OCI-M2 (cell line): ENCODE measurements around the gene ZC3H12D.
"Not testable (repeated sequence)": the region's sequence is repeated elsewhere in the genome, so short reads cannot be mapped to it uniquely, and the experiment has no call there.

Experiments used
- DNase-seq: peaks from one replicate; lab custom pipeline; 2025; ENCODE audit not compliant: unreplicated experiment; lab: John Stamatoyannopoulos, UW

ZC3H12D gene

DNA sequence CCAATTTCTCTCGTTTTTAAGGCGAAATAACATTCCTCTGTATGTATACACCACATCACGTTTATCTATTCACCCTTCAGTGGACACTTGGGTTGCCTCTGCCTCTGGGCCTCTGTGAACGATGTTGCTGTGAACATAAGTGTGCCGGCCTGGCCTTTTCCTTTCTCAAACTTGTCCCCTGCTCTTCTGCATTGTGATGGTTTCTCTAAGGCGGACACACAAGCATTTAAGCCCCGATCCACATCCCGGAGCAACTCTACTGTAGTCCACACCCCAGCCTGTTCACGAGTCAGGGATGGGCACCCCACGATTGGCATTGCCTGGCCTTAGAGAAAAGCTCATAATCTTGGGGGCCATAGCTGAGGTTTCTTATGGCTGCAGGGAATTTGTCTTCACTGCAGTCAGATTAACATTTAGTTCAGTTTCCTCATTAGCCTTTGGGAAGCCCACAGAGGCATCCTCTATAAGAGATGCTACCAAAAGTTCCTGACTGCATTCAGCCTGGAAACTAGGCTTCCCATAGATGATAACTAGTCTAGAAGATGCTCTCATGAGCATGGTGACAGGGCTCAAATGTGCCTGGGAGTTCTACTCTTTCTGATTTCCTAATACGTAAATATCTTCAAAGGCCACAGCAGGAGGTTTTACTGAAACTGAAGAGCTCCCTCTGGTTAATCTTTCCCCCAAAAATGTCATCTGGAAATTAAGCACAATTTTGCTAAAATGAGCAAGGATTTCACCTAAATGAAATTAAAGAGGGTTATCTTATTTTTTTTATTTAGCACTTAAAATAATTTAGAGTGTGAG, 762 bp downstream of the ZC3H12D start:
- DNase-seq = no peak

DNA sequence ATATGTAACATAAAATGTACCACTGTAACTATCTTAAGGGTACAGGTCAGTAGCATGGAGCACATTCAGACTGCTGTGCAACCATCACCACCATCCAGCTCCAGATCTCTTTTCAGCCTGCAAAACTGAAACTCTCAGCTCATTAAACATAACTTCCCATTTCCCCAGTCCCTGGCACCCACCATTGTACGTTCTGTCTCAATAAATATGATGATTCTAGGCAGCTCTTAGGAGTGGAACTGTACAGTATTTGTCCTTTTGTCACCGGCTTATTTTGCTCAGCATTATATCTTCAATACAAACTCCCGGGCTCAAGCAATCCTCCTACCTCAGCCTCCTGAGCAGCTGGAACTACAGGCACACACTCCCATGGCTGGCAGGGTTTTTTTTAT, 1.5 kb downstream of the ZC3H12D start:
- no peak for DNase-seq

DNA sequence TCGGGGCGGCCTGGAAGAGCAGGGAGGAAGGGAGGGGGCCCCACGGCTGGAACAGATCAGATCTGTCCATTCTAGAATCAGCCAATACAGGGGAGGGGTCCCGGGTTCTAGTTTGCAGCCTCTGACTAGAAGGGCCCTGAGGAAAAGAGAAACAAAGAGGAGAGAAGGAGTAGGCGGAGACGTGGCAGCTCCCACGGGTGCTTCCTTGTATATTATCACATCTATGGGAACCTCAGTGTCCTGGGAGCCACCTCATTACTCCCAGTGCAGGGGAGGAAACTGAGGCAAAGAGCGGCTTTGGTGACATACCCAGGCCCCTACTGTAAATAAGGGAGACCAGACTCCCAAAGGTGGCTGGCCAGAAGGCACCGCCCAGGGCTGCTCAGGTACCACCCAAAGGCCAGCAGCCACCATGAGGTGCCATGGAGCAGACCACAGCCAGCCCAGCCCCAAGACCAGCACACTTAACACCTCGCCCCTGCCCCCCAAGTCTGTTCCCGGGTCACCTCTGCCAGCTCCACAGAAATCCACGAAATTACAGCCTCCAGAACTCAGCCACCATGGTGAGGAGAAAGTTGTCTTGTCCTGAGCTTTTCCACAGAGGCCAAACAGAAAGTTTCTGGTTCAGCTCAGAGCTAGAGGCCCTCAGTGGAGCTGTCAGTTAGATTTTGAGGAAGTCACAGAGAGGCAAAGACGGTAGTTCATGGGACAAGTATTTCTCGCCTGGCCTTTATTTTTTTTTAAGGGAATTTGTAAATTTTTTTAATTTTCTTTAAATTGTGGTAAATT, 2.1 kb downstream of the ZC3H12D start:
- peak; percentile 70 for DNase-seq

DNA sequence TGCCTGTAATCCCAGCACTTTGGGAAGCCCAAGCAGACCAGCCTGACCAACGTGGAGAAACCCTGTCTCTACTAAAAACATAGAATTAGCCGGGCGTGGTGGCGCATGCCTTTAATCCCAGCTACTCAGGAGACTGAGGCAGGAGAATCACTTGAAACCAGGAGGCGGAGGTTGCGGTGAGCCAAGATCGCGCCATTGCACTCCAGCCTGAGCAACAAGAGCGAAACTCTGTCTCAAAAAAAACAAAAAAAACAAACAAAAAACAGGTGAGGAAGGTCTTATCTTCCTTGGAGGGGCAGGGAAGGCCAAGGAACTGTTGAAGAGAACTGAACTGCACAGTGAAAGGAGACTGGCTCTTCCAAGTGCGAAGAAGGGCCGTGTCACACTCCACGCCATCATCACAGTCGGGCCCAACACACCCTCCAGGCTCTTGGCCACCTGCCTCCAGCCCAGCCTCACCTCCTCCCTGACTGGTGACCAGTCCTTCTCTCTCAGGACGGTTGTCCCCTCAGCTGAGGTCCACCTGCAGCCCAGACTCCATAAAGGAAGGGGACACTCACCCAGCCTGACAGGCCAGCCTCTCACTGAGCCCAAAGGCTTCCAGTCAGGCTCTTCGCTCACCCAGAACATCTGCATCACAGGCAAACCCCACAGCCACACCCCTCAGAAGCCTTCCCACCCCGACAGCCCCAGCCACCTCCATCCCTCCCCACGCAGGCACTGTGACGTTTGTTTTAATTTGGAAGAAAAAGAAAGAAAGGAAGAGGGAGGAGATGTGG, 4.1 kb downstream of the ZC3H12D start:
- DNase-seq = no peak

DNA sequence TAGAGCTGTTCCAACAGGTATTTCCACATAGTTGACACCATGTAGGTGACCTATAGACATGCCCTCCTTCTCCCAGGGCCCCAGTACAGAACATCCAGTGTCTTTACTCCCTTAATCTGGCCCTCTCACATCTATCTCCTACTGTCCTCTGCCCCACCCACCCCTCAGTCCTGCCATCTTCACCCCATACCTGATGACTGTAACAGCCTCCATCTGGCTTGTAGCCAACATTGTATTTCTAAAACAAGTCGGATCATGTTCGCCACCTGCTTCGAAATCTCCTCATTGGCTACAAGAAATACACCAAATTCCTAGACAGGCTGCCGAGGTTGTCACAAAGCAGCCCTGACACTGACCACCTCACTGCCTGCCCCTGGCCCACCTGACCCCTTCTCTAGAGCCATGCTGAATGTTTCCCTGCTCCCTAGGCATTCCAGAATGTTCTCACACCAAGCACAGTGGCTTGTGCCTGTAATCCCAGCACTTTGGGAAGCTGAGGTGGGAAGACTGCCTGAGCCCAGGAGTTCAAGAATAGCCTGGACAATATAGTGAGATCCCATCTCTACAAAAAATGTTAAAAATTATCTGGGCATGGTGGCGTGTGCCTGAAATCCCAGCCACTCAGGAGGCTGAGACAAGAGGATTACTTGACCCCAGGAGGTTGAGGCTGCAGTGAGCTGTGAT, 6.0 kb downstream of the ZC3H12D start:
- no peak for DNase-seq

DNA sequence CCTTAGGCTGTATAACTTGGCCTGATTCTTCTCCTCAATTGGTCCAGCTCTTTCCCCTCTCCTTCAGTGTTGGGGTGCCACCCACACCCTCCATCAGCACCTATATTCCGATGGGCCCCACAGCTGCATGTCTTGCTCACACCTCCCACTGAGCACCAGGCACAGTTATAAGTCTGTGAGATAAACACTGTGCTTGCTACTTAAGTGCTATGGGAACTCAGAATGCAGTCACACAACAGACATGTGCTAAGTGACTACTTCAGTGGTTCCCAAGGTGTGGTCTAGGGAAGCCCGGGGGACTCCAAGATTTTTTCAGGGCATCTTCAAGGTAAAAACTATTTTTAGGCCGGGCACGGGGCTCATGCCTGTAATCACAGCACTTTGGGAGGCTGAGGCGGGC, 7.3 kb downstream of the ZC3H12D start:
- no peak for DNase-seq

DNA sequence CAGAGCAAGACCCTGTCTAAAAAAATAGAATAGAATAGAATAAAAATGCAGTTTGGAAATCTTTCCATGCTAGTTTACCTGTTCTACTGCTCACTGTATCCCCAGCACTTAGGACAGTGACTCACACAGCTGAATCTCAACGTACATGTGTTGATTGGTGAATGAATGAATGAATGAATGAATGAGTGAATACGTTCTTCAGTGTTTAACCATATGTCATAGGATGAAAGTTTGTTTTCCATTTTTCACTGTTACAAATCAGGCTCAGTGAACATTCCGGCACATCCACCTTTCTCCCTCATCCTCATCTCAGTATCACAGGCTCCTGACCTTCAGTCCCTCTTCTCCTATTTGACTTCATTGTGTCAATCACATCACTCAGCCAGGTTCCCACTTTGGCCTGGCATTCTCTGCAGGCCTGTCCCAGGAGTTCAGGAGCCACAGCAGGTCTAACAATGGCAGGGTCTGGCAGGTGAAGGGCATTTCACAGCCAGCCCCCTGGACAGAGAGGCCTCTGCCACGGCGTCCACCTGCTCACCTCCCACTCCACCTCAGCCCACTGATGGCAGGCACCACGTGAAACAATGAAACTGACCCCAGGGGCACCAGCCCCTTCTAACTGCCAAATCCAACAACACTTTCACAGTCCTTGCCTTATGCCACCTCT, 7.9 kb downstream of the ZC3H12D start:
- DNase-seq = no peak

DNA sequence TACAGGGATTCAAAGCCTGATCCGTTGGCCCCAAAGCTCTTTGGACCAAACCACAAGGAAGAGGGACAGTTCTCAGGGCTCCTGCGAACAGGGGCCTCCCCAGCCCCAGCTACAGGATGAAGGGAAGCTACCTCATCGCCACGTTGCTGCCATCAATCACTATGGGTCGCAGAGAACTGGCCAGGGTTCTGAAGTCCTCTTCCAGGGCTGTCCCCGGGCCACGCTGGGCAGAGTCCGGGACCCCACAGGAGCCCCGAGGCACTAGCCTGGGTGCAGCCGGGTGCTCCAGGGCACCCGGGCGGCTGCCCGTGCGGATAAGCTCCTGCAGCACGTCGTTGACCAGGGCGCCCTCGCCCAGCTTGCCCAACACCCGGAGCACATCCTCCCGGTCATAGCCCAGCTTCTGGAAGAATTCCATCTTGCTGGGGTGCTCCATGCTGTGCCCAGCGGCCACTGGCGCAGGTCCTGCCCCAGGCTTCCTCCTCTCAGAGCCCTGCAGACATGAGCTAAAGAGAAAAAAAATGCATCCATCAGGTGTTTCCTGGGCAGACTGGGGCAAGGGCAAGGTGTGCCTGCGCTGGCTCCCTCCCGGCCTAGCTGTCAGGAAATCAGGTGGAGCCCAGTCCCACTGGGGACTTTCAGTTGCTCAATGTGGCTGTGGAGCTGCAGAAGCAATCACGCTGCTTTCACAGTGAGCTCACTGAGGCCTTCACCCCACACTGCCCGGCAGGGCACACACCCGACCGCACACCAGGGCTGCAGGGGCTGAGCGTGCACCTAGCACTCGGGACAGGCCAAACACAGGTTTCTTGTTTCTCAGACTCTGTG, 10.5 kb downstream of the ZC3H12D start:
- DNase-seq = no peak

DNA sequence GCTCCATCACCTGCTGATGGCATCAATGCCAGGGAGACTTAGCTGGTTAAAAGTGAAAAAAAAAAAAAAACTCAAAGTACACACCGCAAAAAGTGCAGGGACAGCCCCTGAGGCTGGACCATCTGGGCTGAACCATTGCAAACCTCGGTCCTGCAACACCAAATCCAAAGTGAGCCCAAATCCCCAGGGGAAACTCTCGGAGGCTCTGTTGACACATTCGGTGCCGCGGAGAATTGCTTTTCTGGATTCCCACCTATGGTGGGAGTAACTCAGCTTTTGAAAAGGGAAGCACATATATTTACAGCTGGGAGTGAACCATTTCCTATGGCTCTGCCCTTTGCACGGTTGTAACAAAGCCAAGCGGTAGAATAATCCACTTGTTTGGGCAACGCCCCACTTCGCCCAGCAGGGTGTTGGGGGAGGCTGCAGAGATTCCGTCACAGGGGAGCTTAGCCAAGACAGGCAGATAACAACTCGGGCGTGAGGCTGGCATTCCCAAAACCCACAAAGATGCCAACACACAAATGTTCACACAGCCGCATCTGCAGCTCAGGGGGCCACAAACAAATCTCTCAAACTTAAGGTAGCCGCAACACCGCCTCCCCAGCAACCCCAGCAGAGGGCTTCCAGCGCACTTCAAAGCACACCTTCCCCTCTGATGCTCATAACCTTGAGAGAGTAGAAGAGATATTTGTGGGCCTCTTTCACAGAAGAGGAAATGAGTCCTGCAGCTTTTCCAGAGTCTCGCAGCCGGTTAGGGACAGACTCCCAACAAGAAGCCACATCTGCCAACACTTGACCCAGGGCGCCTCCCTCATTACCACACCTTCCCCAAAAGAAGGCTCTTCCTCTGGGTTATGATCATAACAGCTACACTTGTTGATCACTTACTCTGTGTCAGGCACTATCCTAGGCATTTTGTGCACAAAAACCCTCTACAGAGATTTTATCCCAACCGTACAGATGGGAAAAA, 11.4 kb downstream of the ZC3H12D start:
- no peak for DNase-seq

DNA sequence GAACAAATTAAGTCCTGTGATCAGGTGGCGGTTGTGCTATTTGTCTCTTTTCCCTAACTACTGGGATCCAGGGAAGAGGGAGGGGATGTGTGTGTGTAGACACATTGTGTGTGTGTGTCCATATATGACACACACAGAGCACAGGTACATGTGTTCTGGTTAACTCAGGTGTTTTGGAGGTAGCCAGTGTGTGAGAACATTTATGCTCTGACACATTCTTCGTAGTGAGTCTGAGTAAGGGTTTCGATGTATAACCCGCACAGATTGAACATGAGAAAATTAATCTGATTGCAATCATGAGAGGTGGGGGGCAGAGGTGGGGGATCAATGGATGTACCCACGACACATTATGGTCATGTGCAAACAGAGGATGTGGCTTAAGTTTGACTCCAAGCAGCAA, 12.6 kb downstream of the ZC3H12D start:
- DNase-seq = no peak

DNA sequence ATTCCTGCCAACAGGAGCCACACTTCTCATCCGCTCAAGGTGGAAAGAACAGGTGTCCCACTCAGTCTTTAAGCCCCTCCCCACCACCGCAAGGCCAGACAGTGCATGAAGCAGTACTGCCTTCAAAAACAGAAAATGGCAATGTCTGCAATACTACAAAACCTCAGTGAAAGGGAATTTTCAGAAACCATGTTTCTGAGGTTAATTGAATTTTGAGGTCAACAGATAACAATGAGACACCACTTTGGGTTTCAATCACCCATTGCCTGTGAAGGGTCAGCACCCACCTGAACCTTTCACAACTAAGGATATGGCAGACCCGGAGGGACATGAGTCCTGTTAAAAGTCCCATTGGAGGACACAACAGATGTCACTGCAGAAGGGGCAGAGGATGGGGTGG, 13.0 kb downstream of the ZC3H12D start:
- DNase-seq = no peak

DNA sequence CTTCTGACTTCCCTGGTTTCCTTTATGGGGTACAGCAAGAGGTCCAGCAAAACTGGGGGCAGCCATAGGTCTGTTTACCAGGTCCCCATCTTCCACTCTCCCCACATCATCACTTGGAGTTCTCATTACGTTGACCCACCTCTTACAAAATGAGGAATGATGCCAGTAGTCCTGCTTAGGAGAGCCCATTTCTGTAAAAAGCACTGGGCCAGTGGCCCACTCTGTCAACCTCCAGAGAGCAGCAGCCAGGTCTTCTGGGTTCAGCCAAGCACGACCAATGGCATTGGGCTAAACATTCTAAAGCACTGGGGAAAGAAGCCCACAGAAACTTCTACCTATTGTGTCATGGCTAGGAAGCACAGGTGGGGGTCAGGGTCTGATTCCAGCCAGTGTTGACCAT, 13.9 kb downstream of the ZC3H12D start:
- no peak for DNase-seq

DNA sequence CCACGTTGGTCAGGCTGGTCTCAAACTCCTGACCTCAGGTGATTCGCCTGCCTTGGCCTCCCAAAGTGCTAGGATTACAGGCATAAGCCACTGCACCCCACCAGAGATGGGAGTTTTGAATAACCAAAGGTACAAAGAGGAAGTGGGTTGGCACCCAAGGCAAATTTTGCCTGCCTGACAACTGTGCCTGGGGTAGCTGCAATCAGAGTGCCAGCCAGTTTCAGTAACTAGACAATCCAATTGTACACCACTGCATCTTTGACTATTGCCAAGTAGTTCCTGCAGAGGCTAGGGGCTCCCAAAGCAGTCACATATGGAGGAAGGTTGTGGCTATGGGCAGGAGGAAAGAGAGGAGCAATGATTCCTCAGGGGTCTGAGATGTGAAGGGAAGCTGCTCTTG, 16.6 kb downstream of the ZC3H12D start:
- DNase-seq = no peak

DNA sequence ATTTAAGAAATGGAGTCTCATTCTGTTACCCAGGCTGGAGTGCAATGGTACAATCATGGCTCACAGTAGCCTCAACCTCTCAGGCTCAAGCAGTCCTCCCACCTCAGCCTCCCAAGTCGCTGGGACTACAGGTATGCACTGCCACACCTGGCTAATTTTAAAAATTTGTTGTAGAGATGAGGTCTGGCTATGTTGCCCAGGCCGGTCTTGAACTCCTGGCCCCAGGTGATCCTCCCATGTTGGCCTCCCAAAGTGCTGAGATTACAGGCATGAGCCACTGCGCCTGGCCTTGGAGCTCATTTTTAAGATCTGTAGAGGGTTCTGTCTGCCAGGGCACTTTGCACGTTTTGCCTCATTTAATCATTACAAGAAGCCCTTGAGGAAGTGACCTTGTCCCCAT, 17.5 kb downstream of the ZC3H12D start:
- DNase-seq = no peak

DNA sequence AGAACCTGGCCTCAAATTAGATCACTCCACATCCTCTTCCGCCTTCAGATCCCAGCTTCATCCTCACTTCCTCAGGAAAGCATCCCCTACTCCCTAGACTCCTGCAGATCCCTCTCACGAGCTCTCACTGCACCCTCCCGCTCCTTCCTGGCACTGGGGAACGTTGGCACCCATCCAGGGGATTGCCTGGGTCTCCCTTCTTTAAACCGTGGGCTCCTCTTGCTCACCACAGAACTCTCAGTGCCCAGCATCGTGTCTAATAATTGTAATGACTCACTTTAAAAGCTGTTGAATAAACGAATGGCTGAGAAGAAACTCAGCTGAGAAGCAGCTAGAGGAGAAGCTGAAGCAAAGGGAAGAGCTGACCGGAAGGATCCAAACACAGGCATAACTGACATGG, 20.4 kb downstream of the ZC3H12D start:
- no peak for DNase-seq

DNA sequence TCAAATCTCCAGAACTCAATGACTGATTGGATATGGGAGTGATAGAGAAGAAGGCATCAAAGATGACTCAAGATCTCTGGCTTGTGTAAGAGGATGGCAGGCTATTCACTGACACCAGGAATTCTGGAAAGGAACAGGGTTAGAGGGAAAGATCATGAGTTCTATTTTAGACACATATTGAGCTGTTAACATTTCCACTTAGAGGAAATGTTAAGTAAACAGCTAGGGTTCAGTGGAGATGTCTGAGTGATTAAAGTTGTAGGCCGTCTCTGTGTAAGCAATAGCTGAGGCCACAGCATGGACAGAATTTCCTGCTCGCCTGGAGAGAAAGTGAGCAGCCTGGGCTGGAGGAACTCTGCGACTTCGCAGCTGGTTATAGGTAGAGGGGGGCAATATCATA, 21.0 kb downstream of the ZC3H12D start:
- no peak for DNase-seq

DNA sequence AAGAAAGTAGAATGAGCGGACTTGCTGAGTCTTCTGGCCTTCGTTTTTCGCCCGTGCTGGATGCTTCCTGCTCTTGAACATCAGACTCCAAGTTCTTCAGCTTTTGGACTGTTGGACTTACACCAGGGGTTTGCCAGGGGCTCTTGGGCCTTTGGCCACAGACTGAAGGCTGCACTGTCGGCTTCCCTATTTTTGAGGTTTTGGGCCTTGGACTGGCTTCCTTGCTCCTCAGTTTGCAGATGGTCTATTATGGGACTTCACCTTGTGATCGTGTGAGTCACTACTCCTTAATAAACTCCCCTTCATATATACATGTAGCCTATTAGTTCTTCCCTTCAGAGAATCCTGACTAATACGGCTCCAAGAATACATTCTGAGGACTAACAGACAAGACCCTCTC, 22.1 kb downstream of the ZC3H12D start:
- not testable (repeated sequence) for DNase-seq

DNA sequence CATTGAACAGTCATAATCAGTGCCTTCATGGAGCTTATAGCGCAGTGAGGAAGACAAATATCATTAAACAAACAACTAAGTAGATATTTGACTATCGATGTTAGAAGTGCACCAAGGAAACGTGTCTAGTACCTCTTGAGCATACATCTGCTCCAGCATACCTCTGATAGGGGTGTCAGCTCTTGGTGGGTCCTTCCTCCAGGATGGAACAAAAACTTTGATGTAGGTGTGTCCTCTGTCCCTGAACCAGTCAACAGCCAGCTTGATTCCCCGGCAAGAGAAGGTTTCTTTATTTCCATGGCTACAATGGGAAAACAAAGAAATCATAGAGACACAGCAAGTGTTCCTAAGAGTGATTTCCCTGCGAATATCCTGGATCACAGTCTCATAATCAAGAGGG, 23.1 kb downstream of the ZC3H12D start:
- no peak for DNase-seq

DNA sequence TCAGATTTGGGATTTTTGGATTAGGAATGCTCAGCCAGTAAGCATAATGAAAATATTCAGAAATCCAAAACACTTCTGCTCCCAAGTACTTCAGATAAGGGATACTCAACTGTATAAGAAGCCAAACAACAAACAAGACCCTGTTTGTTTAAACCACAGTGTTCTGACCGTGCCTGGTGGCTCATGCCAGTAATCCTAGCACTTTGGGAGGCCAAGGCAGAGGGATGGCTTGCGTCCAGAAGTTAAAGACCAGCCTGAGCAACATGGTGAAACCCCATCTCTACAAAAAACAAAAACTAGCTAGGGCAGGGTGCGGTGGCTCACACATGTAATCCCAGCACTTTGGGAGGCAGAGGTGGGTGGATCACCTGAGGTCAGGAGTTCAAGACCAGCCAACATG, 24.6 kb downstream of the ZC3H12D start:
- not testable (repeated sequence) for DNase-seq
